Measurements from ENCODE around the gene MYO5A. TPM values are rescaled to one million over a fixed set of nuclear protein-coding genes. Genes with fewer than 3 reads are reported as not detected.

Gene MYO5A
- total and polyA plus RNA-seq, 2 donors (not counting 3 experiments of a cell fraction or from before 2014, with no cell fraction given) = 31.9 to 91.9 TPM

DNA sequence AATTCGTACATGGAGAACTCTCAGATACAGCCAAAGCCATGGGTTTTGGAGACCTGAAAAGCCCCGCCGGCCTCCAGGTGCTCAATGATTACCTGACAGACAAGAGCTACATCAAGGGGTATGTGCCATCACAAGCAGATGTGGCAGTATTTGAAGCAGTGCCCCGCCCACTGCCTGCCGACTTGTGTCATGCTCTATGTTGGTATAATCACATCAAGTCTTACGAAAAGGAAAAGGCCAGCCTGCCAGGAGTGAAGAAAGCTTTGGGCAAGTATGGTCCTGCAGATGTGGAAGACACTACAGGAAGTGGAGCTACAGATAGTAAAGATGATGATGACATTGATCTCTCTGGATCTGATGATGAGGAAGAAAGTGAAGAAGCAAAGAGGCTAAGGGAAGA lies 23.5 kb downstream of the MYO5A start:
- H4K20me1 ChIP-seq (replicated peaks; ENCODE audit: control insufficient read depth, extremely low read depth, insufficient read depth, low read length) = peaks cover 4% of the 10 kb centered on the region
- no peak overlapping the region for H3K4me3 ChIP-seq (replicated peaks in 1 of 3; ENCODE audit: insufficient read depth in 1 of 3, low read depth in 1 of 3, low read length in 3 of 3)
- ChIA-PET POLR2A (no interaction called here), CTCF (interaction anchor here (1.2 kb wide), 1 partner anchor 8 kb away, joined by 3 read pairs; no protein-coding TSS in a partner anchor)
- no peaks in the 10 kb centered on the region for H3K27me3 ChIP-seq (ENCODE audit: control insufficient read depth in 2 of 2, insufficient read depth in 2 of 2, low read length in 2 of 2)
- DNase-seq (ENCODE audit: low read depth, low spot score) (no peak), FAIRE-seq (no peak)
- H3K36me3 ChIP-seq (ENCODE audit: control insufficient read depth in 2 of 2, extremely low read depth in 1 of 2, insufficient read depth in 2 of 2, low read length in 2 of 2) = no peaks in the 10 kb centered on the region
- no peak overlapping the region for H3K9ac ChIP-seq (replicated peaks; ENCODE audit: extremely low read depth, insufficient read depth, low read length)
- no peak for TF ChIP-seq MYC (IDR thresholded peaks at IDR 0.05; ENCODE audit: low read depth, low read length)
- H3K4me1 ChIP-seq (ENCODE audit: control insufficient read depth, extremely low read depth, insufficient read depth, low read length) = no peaks in the 10 kb centered on the region
- no peak overlapping the region for H2AFZ ChIP-seq (ENCODE audit: low read depth, low read length)
- no peaks in the 10 kb centered on the region for H3K9me3 ChIP-seq (replicated peaks; ENCODE audit: control insufficient read depth, insufficient read depth, low read length)
- peaks cover 2% of the 10 kb centered on the region for H3K9me1 ChIP-seq (replicated peaks; ENCODE audit: control insufficient read depth, extremely low read depth, insufficient read depth, low read length)
- no peak overlapping the region for H3K4me2 ChIP-seq (ENCODE audit: insufficient read depth, low read length)
- H3K27ac ChIP-seq (ENCODE audit: insufficient read depth, low read depth, low read length) = no peak overlapping the region
- BruUV-seq (replicated peaks) = no TSS peak
- dilution Hi-C loops (cut with MboI; ENCODE audit: extremely low pct_ligation_motif_present, low sequenced_read_pairs) = no loop called here
- intact Hi-C loops (cut with micrococcal nuclease) = no loop called here
- peaks cover 87% of the 10 kb centered on the region for H3K79me2 ChIP-seq (ENCODE audit: control insufficient read depth, insufficient read depth, low read length)

DNA sequence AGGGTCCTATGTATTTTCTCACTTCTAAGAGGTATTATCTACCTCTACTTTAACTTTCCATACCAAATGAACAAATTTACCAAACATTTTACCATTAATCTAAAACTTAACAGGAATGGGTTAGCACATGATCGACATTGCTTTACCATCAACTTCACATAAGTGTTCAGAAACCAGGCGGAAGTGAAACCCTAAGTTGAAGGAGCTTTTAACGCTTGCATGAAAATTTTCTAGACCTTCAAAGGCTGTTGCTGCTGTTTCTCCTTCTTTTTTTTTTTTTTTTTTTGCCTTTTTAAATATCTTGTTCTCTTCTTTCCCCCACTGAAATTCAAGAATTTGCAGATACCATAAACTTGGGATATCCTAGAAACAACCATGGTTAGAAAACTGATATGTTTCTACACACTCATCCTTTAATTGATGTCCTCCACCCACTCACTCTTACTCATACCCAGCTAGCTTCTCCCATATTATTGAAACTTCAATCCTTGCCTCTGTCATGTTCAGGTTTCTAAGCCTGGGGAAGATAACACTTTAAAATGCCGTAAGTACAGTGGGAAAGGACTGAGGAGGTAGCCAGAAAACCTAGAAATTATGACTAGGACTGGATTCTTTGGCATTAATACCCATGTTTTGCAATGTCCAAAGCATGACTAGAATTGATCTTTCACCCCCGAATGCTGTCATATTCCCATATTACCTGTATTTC lies 24.7 kb downstream of the MYO5A start:
- Histone ChIP-seq H4K20me1 (replicated peaks; ENCODE audit: control insufficient read depth, extremely low read depth, insufficient read depth, low read length) (peaks cover 3% of the 10 kb centered on the region), H3K4me3 (replicated peaks in 1 of 3; ENCODE audit: insufficient read depth in 1 of 3, low read depth in 1 of 3, low read length in 3 of 3) (no peak overlapping the region), H3K9me3 (replicated peaks; ENCODE audit: control insufficient read depth, insufficient read depth, low read length) (no peaks in the 10 kb centered on the region), H3K4me2 (ENCODE audit: insufficient read depth, low read length) (no peak overlapping the region), H2AFZ (ENCODE audit: low read depth, low read length) (no peak overlapping the region), H3K27ac (ENCODE audit: insufficient read depth, low read depth, low read length) (no peak overlapping the region), H3K27me3 (ENCODE audit: control insufficient read depth in 2 of 2, insufficient read depth in 2 of 2, low read length in 2 of 2) (no peaks in the 10 kb centered on the region), H3K9me1 (replicated peaks; ENCODE audit: control insufficient read depth, extremely low read depth, insufficient read depth, low read length) (peaks cover 2% of the 10 kb centered on the region), H3K79me2 (ENCODE audit: control insufficient read depth, insufficient read depth, low read length) (peaks cover 86% of the 10 kb centered on the region), H3K4me1 (ENCODE audit: control insufficient read depth, extremely low read depth, insufficient read depth, low read length) (peaks cover 3% of the 10 kb centered on the region), H3K9ac (replicated peaks; ENCODE audit: extremely low read depth, insufficient read depth, low read length) (no peak overlapping the region), H3K36me3 (ENCODE audit: control insufficient read depth in 2 of 2, extremely low read depth in 1 of 2, insufficient read depth in 2 of 2, low read length in 2 of 2) (no peaks in the 10 kb centered on the region)
- no TSS peak for BruUV-seq (replicated peaks)
- TF ChIP-seq EZH2 (IDR thresholded peaks at IDR 0.05; ENCODE audit: borderline replicate concordance, low read depth, low read length, severe bottlenecking) (no peak), JUN (IDR thresholded peaks at IDR 0.05; ENCODE audit: borderline replicate concordance, insufficient read depth, insufficient read length, low read depth) (no peak)
- TF ChIP-seq, protein P1, sequence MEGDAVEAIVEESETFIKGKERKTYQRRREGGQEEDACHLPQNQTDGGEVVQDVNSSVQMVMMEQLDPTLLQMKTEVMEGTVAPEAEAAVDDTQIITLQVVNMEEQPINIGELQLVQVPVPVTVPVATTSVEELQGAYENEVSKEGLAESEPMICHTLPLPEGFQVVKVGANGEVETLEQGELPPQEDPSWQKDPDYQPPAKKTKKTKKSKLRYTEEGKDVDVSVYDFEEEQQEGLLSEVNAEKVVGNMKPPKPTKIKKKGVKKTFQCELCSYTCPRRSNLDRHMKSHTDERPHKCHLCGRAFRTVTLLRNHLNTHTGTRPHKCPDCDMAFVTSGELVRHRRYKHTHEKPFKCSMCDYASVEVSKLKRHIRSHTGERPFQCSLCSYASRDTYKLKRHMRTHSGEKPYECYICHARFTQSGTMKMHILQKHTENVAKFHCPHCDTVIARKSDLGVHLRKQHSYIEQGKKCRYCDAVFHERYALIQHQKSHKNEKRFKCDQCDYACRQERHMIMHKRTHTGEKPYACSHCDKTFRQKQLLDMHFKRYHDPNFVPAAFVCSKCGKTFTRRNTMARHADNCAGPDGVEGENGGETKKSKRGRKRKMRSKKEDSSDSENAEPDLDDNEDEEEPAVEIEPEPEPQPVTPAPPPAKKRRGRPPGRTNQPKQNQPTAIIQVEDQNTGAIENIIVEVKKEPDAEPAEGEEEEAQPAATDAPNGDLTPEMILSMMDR (IDR thresholded peaks at IDR 0.05; ENCODE audit: extremely low read depth in 1 of 2, insufficient read depth in 1 of 2, low read depth in 1 of 2, low read length in 2 of 2) = no peak
- dilution Hi-C loops (cut with MboI; ENCODE audit: extremely low pct_ligation_motif_present, low sequenced_read_pairs) (no loop called here), intact Hi-C loops (cut with micrococcal nuclease) (no loop called here)
- DNase-seq (ENCODE audit: low read depth, low spot score) = no peak
- ChIA-PET POLR2A (no interaction called here), CTCF (interaction anchor here (1.6 kb wide), 1 partner anchor 19 kb away, joined by 8 read pairs; no protein-coding TSS in a partner anchor)
- no peak for FAIRE-seq

Measured in endothelial cell of umbilical vein (primary cell).